Skeletal muscle tissue (tissue), 4 donors: Measurements from ENCODE around the gene MSANTD1. TPM values are rescaled to one million over a fixed set of nuclear protein-coding genes. Genes with fewer than 3 reads are reported as not detected.
A peak's percentile ranks its signal among the peaks of the same experiment; 100 is the strongest.
"Not testable (repeated sequence)": the region's sequence is repeated elsewhere in the genome, so short reads cannot be mapped to it uniquely, and the experiment has no call there.

Source experiments
- H3K27ac ChIP-seq: one replicate; pipeline ENCODE4 v1.7.0; 2013; ENCODE audit warnings: mild to moderate bottlenecking, low read depth, low read length, inconsistent platforms
- H3K27me3 ChIP-seq, 3 donors: one replicate each; pipeline ENCODE4 v1.7.0; 2013; ENCODE audit warnings: low read length in 3 of 3; ENCODE audit not compliant: control insufficient read depth in 3 of 3, insufficient read depth in 3 of 3
- H3K36me3 ChIP-seq, 3 donors: one replicate each; pipeline ENCODE4 v1.7.0; 2013; ENCODE audit warnings: low read length in 3 of 3; ENCODE audit not compliant: control insufficient read depth in 3 of 3, insufficient read depth in 3 of 3
- H3K4me1 ChIP-seq, 3 donors: one replicate each; pipeline ENCODE4 v1.7.0; 2013; ENCODE audit warnings: low read length in 3 of 3, mild to moderate bottlenecking in 3 of 3; ENCODE audit not compliant: control insufficient read depth in 3 of 3, insufficient read depth in 3 of 3
- H3K4me3 ChIP-seq, 3 donors: one replicate each; pipeline ENCODE4 v1.7.0; 2013; ENCODE audit warnings: low read length in 3 of 3
- H3K9ac ChIP-seq, 3 donors: one replicate each; pipeline ENCODE4 v1.7.0; 2013; ENCODE audit warnings: low read length in 3 of 3, mild to moderate bottlenecking in 3 of 3, moderate library complexity in 2 of 3, low read depth in 1 of 3
- H3K9me3 ChIP-seq, 3 donors: one replicate each; pipeline ENCODE4 v1.7.0; 2013; ENCODE audit warnings: low read length in 3 of 3; ENCODE audit not compliant: control insufficient read depth in 3 of 3
- total RNA-seq: library from RNA; depleted of rRNA; stranded (reverse); fragments of >200 nt; gene quantifications from one replicate; pipeline ENCODE4 v1.2.3, GENCODE V29; 2014
- donor health status: Osteomylitis.

Gene MSANTD1
- total RNA-seq, 1 donor from 2014 or later = 1.0 TPM

DNA sequence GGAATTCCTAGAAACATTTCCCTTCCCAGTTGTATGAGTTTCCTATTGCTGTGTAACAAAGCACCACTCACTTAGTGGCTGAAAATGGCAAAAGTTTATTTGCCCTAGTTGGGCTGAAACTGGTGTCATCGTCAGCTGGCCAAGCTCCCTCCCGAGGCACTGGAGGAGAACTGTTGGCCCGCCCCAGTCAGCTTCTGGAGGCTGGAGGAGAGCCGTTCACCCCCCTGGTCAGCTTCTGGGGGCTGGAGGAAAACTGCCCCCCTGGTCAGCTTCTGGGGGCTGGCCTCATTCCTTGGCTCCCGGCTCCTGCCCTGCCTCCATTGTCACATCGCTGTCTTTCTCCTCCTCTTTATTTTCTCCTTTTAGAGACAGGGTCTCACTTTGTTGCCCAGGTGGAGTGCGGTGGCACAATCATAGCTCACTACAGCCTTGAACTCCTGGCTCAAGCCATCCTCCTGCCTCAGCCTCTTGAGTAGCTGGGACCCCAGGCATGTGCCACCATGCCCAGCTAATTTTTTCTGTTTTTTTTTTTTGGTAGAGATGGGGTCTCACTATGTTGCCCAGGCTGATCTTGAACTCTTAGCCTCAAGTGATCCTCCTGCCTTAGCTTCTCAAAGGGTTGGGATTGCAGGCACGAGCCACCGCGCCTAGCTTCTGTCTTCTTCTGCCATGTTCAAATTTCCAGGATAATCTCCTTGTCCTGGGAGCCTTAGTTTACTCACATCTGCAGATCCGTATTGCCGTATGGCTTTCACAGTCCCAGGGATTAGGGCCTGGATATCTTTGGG lies 47.1 kb downstream of the MSANTD1 start:
- no peak overlapping the region for H3K4me3 ChIP-seq
- no peaks in the 10 kb centered on the region for H3K27me3 ChIP-seq
- H3K36me3 ChIP-seq = no peaks in the 10 kb centered on the region
- no peaks in the 10 kb centered on the region for H3K9me3 ChIP-seq
- H3K27ac ChIP-seq = no peak overlapping the region
- peaks cover 28 to 56% (median 37%) of the 10 kb centered on the region in 3 donors for H3K4me1 ChIP-seq
- no peak overlapping the region for H3K9ac ChIP-seq

DNA sequence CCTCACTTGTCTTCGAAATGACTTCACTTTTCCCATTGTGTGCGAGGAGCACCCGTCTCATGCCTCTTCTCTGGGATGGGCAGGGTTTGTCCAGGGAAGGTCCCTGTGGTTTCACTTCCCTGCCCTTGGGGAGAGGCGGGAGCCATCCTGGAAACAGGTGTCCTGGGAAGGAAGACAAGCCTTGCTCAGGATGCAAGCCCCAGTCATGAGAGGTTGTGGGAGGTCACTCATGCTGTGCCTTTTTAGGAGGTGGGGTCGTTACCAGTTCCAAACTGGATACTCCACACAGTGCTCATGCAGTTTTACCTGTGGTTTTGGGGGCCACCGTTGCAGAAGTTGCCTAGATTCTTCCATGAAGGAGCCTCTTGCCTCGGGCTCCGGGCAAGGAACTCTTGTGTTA lies 47.7 kb downstream of the MSANTD1 start:
- Histone ChIP-seq H3K4me1 (peaks cover 23 to 50% (median 34%) of the 10 kb centered on the region in 3 donors), H3K9ac (no peak overlapping the region), H3K27me3 (no peaks in the 10 kb centered on the region), H3K36me3 (no peaks in the 10 kb centered on the region), H3K4me3 (no peak overlapping the region), H3K27ac (no peak overlapping the region), H3K9me3 (no peaks in the 10 kb centered on the region)

DNA sequence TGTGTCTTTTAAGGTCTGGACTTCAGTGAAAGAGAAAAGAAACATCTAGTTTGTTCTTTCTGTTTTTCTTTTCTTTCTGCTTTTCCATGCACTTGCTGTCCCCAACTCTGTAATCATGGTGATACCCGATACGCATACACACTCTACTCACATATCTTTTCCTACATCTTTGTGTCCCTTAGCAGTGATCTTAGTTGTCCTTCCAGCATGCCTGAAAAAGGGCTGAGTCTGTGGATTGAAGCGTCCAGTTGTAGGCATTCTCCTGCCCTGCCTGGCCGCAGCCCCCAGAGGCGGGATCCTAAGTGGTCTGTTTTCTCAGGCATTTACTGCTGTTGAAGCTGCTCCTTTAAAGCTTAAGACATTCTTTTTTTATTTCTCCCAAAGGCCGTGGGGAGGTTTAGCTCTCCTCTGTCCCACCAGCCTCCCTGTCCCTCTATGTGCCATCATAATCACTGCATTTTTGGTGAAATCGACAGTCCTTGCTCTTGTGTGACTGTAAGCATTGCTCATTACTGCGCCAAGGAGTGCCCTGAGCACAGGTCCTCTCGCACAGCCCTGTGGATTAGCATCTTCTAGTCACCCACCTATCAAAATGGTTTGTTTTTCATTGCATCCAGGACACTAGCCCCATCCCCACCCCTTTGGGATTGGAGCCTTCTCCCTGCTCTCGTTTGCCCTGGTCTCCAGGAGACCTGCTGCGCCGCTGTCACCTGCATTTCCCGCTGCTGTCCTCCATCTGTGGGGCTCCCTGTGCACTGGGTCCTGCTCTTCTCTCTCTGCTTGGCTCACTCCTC lies 48.3 kb downstream of the MSANTD1 start:
- no peak overlapping the region for H3K4me3 ChIP-seq
- no peaks in the 10 kb centered on the region for H3K27me3 ChIP-seq
- no peaks in the 10 kb centered on the region for H3K36me3 ChIP-seq
- H3K9me3 ChIP-seq = no peaks in the 10 kb centered on the region
- H3K9ac ChIP-seq = no peak overlapping the region
- no peak overlapping the region for H3K27ac ChIP-seq
- H3K4me1 ChIP-seq = peaks cover 17 to 45% (median 34%) of the 10 kb centered on the region in 3 donors

DNA sequence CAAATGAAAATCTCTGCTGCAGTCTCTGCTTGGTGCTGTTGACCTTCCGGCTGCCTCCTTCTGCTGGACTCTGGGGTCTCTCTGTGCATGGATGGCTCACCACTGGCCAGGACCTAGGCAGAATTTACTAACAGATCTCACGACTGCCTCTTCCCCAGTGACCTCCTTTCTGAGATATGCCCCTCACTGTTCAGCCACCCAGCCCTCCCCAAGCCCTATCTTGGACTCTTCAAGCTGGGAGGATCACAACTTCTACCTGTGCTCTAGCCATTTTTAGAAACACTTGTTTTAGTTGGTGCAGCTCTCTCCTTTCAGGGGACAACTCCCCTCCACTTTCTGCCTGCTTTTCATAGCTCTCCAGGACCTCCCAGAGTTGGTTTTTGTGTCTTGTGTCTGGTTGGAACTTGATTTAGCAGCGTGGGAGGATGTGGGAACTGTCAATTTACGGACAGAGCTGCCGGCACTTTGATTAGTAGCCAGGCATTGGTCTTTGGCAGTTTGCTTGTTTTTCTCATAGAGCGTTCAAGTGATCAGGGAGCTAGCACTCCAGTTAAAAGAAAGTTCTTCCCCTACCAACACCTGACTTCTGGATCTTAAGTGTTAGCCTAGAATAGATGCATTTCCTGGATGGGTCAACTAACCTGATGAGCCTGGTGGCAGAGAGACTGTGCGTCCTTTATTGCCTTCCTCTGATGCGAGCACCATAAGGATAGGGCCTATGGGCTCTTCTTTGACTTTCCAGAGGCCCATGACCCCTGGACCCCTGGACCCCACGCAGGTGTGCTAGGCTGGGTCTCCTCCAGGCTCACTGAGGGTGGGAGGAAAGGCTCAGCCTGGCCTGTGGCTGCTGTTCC lies 50.4 kb downstream of the MSANTD1 start:
- peaks cover 11 to 35% (median 30%) of the 10 kb centered on the region in 3 donors for H3K4me1 ChIP-seq
- no peaks in the 10 kb centered on the region for H3K27me3 ChIP-seq
- peak overlapping the region; percentile 9 for H3K27ac ChIP-seq
- H3K4me3 ChIP-seq = no peak overlapping the region
- H3K36me3 ChIP-seq = no peaks in the 10 kb centered on the region
- peak overlapping the region; percentile 12 to 38 (median 25) for H3K9ac ChIP-seq
- no peaks in the 10 kb centered on the region for H3K9me3 ChIP-seq

DNA sequence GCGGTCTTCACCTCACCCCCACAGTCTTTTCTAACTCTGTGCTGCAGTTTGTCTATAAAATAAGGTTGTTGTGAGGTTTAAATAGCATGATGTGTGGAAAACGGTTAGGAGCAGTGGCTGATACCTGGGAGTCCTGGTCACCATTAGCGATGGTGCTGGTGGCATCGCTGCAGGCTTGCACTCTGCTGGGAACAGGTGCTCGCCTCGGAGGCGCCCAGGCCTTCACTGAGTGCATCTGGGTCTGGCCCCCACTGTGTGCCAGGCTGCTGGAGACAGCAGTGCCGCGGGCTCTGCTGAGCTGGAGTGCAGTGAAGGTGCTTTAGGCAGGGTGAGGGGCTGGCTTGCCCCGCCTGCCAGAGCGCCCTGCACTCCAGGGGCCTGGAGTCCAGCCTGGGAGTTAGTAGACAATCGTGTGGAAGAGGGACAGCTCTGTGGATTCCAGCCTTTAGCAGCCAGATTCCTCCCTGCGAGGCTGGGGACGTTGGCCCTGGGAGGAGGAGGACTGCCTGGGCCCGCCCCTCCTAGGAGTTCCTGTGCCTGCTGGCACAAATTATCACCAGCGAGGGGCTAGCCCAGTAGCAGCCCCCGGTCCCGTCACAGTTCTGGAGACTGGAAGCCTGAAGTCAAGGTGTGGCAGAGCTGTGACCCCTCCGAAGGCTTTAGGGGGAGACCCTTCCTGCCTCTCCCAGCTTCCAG lies 51.2 kb downstream of the MSANTD1 start:
- H3K36me3 ChIP-seq = no peaks in the 10 kb centered on the region
- H3K27me3 ChIP-seq = no peaks in the 10 kb centered on the region
- H3K4me3 ChIP-seq = no peak overlapping the region
- peaks cover 19 to 38% (median 35%) of the 10 kb centered on the region in 3 donors for H3K4me1 ChIP-seq
- H3K27ac ChIP-seq = peak overlapping the region; percentile 9
- H3K9me3 ChIP-seq = no peaks in the 10 kb centered on the region
- peak overlapping the region in 2 of 3 donors; percentile 25 to 38 for H3K9ac ChIP-seq

DNA sequence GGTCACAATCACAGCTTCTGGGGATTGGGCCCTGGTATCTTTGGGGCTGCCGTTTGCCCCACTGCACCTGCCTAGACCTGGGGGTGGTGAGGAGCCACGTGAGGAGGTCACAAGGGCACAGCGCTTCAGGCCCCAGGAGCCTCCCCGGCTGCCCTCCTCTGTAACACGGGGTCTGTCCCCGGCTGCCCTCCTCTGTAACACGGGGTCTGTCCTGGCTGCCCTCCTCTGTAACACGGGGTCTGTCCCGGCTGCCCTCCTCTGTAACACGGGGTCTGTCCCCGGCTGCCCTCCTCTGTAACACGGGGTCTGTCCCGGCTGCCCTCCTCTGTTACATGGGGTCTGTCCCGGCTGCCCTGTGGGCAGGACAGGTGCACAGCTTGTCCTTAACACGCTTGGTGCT lies 51.9 kb downstream of the MSANTD1 start:
- not testable (repeated sequence) for H3K36me3 ChIP-seq, H3K4me3 ChIP-seq, H3K27me3 ChIP-seq, H3K27ac ChIP-seq, H3K9me3 ChIP-seq, H3K9ac ChIP-seq
- peaks cover 26 to 45% (median 43%) of the 10 kb centered on the region in 3 donors for H3K4me1 ChIP-seq

DNA sequence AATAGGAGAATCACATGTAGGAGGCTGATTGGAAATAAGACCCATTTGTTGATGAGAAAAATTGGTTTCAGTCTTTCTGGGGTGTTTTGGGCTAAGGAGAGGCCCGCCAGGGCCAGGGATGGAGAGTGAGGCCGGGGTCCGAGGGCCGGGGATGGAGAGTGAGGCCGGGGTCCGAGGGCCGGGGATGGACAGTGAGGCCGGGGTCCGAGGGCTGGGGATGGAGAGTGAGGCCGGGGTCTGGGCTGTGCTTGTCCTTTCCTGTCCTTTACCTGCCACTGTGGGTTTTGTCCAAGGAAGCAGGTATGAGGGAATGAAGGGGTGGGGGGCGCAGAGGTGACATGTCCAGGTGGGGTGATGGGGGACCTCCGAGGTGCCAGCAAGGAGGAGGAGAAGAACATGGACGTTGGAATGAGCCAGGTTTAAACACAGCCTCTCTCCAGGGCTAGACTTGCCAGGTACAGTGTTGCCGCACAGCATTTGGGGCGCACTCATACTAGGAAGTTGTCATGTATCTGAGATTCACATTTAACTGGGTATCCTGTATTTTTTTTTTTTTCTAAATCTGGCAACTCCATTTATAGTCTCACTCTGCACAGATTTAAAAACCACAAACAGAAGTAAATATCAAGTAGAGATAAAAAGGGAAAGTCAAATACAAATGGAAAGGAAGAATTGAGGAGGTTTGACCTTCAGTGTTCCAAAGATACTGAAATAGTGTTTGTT lies 52.7 kb downstream of the MSANTD1 start:
- no peak overlapping the region for H3K9ac ChIP-seq
- H3K36me3 ChIP-seq = no peaks in the 10 kb centered on the region
- H3K4me1 ChIP-seq = peaks cover 29 to 50% (median 50%) of the 10 kb centered on the region in 3 donors
- H3K9me3 ChIP-seq = no peaks in the 10 kb centered on the region
- no peaks in the 10 kb centered on the region for H3K27me3 ChIP-seq
- no peak overlapping the region for H3K4me3 ChIP-seq
- H3K27ac ChIP-seq = no peak overlapping the region

DNA sequence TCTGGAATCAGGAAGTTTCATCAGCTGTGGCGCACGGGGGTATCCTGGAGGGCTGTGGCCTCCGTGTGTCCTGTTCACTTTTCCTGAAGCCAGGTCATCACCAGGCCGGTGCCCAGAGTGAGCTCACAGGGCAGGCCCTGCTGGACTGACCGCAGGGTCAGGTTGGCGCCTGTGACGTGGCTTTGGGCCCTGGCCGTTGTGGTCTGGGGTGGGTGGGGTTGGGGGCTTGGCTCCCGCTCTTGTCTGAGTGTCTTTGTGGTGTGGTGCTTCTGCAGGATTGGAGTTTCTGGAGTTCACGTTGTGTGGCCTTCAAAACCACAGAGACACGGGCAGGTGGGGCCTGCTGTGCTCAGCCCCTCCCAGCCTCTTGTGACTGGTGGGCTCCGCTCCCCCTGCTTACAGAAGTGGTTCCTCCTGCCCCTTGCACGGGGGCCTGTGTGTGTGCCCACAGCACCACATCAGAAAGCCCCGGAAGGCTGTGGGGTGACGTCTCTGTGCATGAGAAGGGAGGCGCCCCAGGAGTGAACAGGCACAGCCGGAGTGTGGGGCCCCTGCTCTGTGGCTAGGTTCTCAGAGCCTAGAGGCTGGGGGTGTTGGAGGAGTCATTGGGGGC lies 53.3 kb downstream of the MSANTD1 start:
- Histone ChIP-seq H3K27ac (no peak overlapping the region), H3K9ac (no peak overlapping the region), H3K4me1 (peaks cover 29 to 51% (median 49%) of the 10 kb centered on the region in 3 donors)

More for the DNA sequence above, 53.3 kb downstream of the MSANTD1 start:
- H3K27me3 ChIP-seq = no peaks in the 10 kb centered on the region
- no peaks in the 10 kb centered on the region for H3K36me3 ChIP-seq
- no peaks in the 10 kb centered on the region for H3K9me3 ChIP-seq
- no peak overlapping the region for H3K4me3 ChIP-seq
